ENCODE results near the gene STPG4.

The STPG4 gene

GRCh38 chr2:47069628-47070154 is 85.4 kb downstream of the STPG4 start:
- peak; percentile 99 for DNase-seq

DNA sequence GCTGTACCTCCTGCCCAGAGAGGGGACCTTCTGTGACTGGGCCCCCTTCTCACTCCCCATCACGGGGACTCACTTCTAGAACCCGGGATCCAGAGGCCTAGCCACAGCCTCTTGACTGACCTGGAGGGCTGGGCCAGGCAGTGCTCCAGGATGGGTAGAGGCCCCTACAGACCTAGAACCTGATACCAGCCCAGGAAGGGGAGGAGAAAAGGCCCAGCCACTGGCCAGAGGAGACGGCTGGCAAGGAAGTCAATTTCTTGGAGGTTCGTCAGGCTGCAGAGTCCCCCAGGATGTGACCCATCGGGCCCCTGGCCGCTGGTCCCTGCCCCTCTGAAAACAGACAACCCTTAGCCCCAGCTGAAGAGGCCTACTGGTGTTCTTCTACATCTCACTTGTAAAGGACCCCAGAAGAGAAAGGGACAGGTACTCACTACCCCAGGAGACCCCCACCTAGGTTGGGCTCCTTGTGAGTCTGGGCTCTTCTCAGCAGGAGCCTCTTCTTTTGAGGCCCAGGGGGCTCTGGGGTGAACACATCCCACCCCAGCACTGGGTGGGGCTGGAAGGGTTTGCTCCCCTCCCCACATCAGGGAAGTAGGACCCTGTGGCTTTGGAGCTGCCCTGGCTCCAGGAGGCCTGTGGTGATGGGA is 86.0 kb downstream of the STPG4 start:
- no peak for DNase-seq

DNA sequence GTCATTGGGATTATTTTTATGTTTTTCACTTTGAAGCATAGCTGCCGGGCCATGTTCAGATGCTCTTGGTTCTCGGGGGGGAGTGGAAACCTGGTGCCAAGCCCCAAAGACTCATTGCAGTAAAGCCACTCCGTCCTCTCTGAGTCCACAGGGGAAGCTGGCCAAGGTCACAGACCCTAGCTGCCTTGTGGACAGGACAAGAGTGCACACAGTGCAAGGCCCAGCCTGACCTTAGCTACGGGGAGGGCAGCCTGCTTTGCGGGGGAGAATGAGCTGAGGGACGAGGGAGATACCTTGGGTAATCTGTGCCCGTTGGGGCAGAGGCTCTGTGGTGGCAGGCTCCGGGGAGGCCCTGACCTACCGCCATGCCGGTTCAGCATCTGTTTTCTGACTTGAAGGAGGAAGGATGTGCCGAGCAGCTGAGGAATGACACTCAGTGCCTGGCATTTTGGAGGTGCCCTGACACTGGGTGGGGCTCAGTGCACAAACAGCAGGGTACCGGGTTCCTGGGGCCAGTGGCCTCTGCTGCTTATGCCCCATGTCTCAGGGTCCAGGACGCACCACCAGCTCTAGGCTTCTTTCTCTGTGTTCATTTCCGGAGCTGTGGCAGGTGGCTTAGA is 87.2 kb downstream of the STPG4 start:
- no peak for DNase-seq

DNA sequence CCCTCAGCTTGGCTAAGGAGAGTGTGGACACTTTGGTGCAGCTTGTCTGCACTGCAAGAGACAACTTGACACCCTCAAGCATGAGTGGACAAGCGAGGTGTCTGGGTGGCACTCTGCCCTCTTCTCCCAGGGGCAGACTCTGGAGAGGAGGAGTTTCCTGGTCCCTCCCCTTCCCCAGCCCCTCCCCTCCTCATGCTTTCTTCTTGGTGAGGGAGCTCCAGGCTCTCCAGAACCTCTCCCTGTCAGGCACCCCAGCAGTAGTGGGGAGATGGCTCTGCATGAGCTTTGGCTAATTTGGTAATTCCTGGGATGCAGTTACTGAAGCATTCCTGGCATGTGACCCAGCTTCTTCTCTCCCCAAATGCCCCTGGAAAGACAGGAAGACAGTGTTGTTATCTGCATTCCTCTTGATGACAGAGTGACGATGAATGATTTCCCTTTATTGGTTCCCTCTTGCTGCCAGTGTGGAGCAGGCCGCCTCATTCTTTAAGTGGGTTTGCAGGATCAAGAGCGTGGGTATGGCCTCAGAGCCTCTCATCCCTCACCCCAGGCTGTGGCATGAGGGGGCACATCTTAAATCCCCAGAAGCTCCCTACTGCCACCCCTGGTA is 89.2 kb downstream of the STPG4 start:
- peak; percentile 89 for DNase-seq

DNA sequence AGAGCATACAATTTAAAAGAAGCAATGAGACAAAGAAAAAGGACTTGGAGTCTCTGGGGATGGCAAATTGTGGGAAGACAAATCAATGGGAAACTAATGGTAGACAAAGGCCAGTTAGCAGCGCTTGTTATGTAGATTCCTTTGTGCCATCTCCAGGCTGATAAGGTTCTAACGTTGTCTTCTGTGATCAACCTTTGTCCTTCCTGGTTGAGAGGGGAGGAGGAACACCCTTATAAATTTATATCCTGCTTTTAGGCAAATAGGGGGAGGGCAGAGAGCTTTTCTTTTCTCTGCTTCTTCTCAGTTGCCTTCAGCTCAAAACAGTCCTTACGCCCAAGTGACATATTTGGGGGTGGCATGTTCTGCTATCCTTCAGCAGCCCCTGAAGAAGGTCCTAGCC is 89.8 kb downstream of the STPG4 start:
- no peak for DNase-seq

- no peak for DNase-seq
Measured at GRCh38 chr2:47064106-47064505, 91.0 kb downstream of the STPG4 start.

- DNase-seq, result peak; percentile 80
Measured at GRCh38 chr2:47063538-47063930, 91.6 kb downstream of the STPG4 start.

- no peak for DNase-seq
Measured at GRCh38 chr2:47062681-47063537, 92.2 kb downstream of the STPG4 start.

GRCh38 chr2:47061944-47062678 is 93.0 kb downstream of the STPG4 start:
- no peak for DNase-seq

- DNase-seq, result no peak
Measured at GRCh38 chr2:47060652-47061170, 94.4 kb downstream of the STPG4 start.

DNA sequence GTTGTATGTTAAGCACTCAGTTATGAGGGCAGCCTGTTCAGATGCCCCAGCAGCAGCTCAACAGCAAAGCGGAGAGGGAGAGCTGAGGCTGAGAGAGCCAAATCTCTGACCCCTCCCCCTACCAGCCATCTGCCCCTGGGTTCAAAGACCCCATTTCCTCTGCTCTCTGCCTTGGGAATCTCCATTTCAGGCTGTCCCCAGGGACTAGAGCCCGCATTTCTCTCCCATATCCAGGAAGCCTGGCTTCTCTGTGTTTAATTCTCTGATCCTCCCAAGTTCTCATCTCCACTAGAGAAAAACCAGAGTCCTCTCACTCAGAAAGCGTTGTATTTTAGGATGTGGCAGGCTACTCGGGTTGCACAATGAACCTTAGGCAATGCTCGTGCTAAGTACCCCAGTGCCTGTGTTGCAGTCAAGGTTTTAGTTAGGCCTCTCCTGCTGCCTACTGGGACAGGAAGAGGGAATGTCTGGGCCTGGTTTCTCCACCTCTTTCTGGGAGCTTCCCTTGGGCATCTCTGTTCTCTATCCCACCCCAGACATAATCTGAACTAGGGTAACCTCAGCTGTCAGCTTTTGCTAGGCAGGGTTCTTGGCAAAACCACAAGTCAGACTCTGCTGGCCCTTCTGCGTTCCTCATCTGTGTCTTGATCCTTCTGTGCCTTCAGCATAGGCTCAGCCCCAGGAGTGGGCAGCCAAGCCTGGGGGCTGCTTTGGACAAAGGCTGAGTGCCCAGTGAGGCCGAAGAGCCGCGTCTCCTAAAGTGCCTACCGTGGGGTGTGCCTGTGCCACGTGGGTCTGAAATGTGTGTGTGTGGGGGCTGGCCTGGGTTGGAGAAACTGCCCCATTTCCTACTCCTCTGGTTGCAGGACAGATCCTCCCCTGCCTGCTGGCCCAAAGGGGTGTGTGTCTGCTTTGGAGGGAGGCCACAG is 96.8 kb downstream of the STPG4 start:
- no peak for DNase-seq

DNA sequence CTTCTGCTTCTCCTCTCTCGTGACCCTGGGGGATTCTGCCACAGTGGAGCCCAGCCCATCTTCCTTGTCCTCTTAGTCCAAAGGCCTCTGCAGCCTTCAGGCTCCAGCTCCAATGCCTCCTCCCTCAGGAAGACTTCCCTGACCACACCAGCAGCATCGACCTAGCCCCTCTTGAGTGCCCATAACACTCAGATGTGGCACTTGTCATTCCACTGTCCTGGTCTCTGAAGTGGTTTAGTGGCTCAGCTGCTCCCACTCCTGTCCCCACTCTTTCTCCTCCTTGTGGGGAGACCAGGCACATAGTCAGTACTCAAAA is 97.5 kb downstream of the STPG4 start:
- no peak for DNase-seq

GRCh38 chr2:47056868-47057686 is 98.0 kb downstream of the STPG4 start:
- DNase-seq, result no peak

DNA sequence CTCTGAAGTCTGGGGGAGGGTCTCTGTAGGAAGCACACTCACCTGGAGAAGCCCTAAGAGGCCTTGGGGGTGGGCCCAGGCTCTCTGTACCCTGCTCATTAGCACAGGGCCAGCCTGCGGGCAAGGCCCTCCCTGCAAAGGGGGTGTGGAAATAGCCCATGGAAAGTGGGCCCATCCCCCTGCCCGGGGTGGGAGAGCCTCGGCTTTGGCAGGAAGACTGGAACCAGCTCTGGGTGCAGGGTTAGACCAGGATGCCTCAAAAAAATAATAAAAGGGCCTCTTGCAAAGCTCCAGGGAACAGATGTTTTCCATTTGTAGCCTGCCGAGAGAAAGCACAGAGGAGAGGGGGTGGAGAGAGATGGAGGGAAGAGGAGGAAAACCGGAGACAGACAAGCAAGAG is 98.7 kb downstream of the STPG4 start:
- no peak for DNase-seq

GRCh38 chr2:47054868-47055267 is 100.2 kb downstream of the STPG4 start:
- DNase-seq, result no peak

GRCh38 chr2:47054036-47054555 is 101.0 kb downstream of the STPG4 start:
- DNase-seq, result no peak

GRCh38 chr2:47052847-47053246 is 102.3 kb downstream of the STPG4 start:
- DNase-seq, result no peak

DNA sequence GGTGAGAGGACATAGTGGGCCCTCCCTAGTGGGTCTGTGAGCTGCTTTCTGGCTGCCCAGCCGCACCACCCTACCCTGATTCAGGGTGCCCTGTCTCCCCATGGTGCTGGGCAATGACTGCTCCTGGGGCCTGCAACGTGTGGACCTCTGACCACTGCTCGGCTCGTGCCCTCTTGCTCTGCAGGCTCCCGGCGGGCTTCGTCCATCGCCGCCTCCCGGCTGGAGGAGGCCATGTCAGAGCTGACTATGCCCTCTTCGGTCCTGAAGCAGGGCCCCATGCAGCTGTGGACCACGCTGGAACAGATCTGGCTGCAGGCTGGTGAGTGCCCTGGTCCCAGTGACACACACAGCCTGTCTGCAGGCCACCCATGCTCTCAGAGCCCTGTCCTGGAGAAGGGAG is 103.5 kb downstream of the STPG4 start:
- no peak for DNase-seq

- no peak for DNase-seq
Measured at GRCh38 chr2:47050762-47051161, 104.3 kb downstream of the STPG4 start.
